ENCODE measurements around the gene PLCH1. TPM values are rescaled to one million over a fixed set of nuclear protein-coding genes. Genes with fewer than 3 reads are reported as not detected.
A peak's percentile ranks its signal among the peaks of the same experiment; 100 is the strongest.

The PLCH1 gene
- total and polyA plus RNA-seq, 2 donors (not counting 1 experiment from before 2014, with no cell fraction given): under 0.01 to 0.03 TPM

GRCh38 chr3:155682426-155683343 lies 62.2 kb downstream of the PLCH1 start:
- H3K27me3 ChIP-seq (ENCODE audit: control insufficient read depth, insufficient read depth, low read length): no peaks in the 10 kb centered on the region
- TF ChIP-seq EZH2 (IDR thresholded peaks at IDR 0.05; ENCODE audit: low read length, missing control alignments): no peak
- TF ChIP-seq, protein P1, sequence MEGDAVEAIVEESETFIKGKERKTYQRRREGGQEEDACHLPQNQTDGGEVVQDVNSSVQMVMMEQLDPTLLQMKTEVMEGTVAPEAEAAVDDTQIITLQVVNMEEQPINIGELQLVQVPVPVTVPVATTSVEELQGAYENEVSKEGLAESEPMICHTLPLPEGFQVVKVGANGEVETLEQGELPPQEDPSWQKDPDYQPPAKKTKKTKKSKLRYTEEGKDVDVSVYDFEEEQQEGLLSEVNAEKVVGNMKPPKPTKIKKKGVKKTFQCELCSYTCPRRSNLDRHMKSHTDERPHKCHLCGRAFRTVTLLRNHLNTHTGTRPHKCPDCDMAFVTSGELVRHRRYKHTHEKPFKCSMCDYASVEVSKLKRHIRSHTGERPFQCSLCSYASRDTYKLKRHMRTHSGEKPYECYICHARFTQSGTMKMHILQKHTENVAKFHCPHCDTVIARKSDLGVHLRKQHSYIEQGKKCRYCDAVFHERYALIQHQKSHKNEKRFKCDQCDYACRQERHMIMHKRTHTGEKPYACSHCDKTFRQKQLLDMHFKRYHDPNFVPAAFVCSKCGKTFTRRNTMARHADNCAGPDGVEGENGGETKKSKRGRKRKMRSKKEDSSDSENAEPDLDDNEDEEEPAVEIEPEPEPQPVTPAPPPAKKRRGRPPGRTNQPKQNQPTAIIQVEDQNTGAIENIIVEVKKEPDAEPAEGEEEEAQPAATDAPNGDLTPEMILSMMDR (conservative IDR thresholded peaks at IDR 0.05 in 1 of 2, IDR thresholded peaks at IDR 0.05 in 1 of 2; ENCODE audit: low read depth in 1 of 2, low read length in 2 of 2): no peak
- H3K36me3 ChIP-seq (ENCODE audit: control insufficient read depth, insufficient read depth, low read length): no peaks in the 10 kb centered on the region
- no peaks in the 10 kb centered on the region for H4K20me1 ChIP-seq (ENCODE audit: control insufficient read depth, extremely low read depth, insufficient read depth, low read length)
- H3K9me3 ChIP-seq (ENCODE audit: control insufficient read depth, insufficient read depth, low read depth, low read length): no peaks in the 10 kb centered on the region
- H3K4me1 ChIP-seq (ENCODE audit: control insufficient read depth, extremely low read depth, insufficient read depth, low read length): no peaks in the 10 kb centered on the region
- no peak overlapping the region for H3K4me2 ChIP-seq (ENCODE audit: extremely low read depth, insufficient read depth, low read length)
- H2AFZ ChIP-seq (ENCODE audit: low read length): no peak overlapping the region
- no peaks in the 10 kb centered on the region for H3K79me2 ChIP-seq (ENCODE audit: control insufficient read depth, insufficient read depth, low read length)
- H3K27ac ChIP-seq (ENCODE audit: insufficient read depth, low read length): no peak overlapping the region
- no peak overlapping the region for H3K4me3 ChIP-seq (replicated peaks in 1 of 4; ENCODE audit: control extremely low read depth in 1 of 4, insufficient read depth in 1 of 4, low read depth in 3 of 4, low read length in 4 of 4)
- no peak for DNase-seq (ENCODE audit: low read depth in 2 of 2)
- no peak overlapping the region for H3K9ac ChIP-seq (ENCODE audit: insufficient read depth, low read length)

DNA sequence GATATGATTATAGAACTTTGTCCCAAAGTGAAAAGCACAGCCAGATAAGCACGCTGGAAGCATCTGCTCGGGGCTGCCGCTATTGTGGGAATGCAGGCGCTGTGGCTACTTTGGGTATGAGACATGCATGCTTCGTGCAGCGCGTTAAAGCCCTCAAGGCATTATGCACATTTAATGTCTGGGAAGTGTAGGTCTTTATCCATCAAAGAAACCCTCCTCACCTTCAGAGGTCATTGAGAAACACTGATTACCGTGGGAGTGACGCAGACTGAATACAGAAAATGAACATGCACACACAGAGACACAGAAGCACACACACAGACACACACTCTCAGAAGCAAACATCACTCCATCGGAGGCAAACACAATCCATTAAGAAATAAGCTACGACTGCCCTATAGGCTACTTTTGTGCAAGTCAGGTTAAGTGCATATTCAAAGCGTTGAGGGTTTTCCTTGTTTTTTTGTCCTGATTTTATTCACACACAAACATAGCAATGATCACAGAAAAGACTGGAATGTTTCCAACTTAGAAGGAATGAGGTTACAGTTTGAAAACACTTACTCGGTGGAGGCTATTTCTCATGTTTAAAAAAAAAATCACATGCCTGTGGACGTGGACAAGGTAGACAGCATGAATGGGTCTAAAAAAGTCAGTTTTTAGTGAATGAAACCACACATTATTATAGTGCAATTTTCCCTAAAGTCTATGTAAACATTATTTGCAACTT lies 68.5 kb downstream of the PLCH1 start:
- no peaks in the 10 kb centered on the region for H3K9me3 ChIP-seq (ENCODE audit: control insufficient read depth, insufficient read depth, low read depth, low read length)

DNA sequence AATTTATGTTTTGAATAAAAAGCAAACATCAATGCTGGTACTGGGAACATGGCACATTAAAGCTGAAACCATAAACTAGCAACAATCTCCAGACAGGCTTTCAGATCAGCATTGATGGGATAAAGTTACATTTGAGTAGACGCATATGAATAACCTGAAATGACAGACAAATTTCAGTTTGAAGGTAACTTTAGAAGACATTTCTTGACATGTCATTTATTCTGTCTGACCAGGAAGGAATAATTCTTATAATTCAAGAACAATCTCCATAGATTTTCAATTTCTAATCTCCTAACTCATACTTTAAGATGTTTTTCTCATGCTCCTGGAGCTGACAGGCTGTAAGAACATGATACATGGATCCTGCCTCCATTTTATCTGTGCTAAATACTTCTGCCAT lies 69.8 kb downstream of the PLCH1 start:
- no peak for DNase-seq (ENCODE audit: low read depth in 2 of 2)
- H3K9ac ChIP-seq (ENCODE audit: insufficient read depth, low read length): no peak overlapping the region
- H4K20me1 ChIP-seq (ENCODE audit: control insufficient read depth, extremely low read depth, insufficient read depth, low read length): no peaks in the 10 kb centered on the region
- no peak overlapping the region for H3K4me3 ChIP-seq (replicated peaks in 1 of 4; ENCODE audit: control extremely low read depth in 1 of 4, insufficient read depth in 1 of 4, low read depth in 3 of 4, low read length in 4 of 4)
- no peak overlapping the region for H3K27ac ChIP-seq (ENCODE audit: insufficient read depth, low read length)
- H2AFZ ChIP-seq (ENCODE audit: low read length): no peak overlapping the region
- no peaks in the 10 kb centered on the region for H3K4me1 ChIP-seq (ENCODE audit: control insufficient read depth, extremely low read depth, insufficient read depth, low read length)
- H3K9me3 ChIP-seq (ENCODE audit: control insufficient read depth, insufficient read depth, low read depth, low read length): no peaks in the 10 kb centered on the region
- H3K27me3 ChIP-seq (ENCODE audit: control insufficient read depth, insufficient read depth, low read length): no peaks in the 10 kb centered on the region
- H3K79me2 ChIP-seq (ENCODE audit: control insufficient read depth, insufficient read depth, low read length): no peaks in the 10 kb centered on the region
- TF ChIP-seq EZH2 (IDR thresholded peaks at IDR 0.05; ENCODE audit: low read length, missing control alignments): no peak
- TF ChIP-seq, protein P1 (conservative IDR thresholded peaks at IDR 0.05 in 1 of 2, IDR thresholded peaks at IDR 0.05 in 1 of 2; ENCODE audit: low read depth in 1 of 2, low read length in 2 of 2): no peak
- no peak overlapping the region for H3K4me2 ChIP-seq (ENCODE audit: extremely low read depth, insufficient read depth, low read length)
- no peaks in the 10 kb centered on the region for H3K36me3 ChIP-seq (ENCODE audit: control insufficient read depth, insufficient read depth, low read length)

More for the DNA sequence above, 68.5 kb downstream of the PLCH1 start:
- H3K79me2 ChIP-seq (ENCODE audit: control insufficient read depth, insufficient read depth, low read length): no peaks in the 10 kb centered on the region
- H3K9ac ChIP-seq (ENCODE audit: insufficient read depth, low read length): no peak overlapping the region
- H3K36me3 ChIP-seq (ENCODE audit: control insufficient read depth, insufficient read depth, low read length): no peaks in the 10 kb centered on the region
- DNase-seq (ENCODE audit: low read depth in 2 of 2): peak; percentile 32 to 68
- H3K4me2 ChIP-seq (ENCODE audit: extremely low read depth, insufficient read depth, low read length): peak overlapping the region; percentile 72
- H3K4me3 ChIP-seq (replicated peaks in 1 of 4; ENCODE audit: control extremely low read depth in 1 of 4, insufficient read depth in 1 of 4, low read depth in 3 of 4, low read length in 4 of 4): peak overlapping the region; percentile 18 to 37 (median 32)
- H4K20me1 ChIP-seq (ENCODE audit: control insufficient read depth, extremely low read depth, insufficient read depth, low read length): no peaks in the 10 kb centered on the region
- no peak overlapping the region for H3K27ac ChIP-seq (ENCODE audit: insufficient read depth, low read length)
- peak overlapping the region; percentile 70 for H2AFZ ChIP-seq (ENCODE audit: low read length)
- no peak for TF ChIP-seq EZH2 (IDR thresholded peaks at IDR 0.05; ENCODE audit: low read length, missing control alignments)
- H3K4me1 ChIP-seq (ENCODE audit: control insufficient read depth, extremely low read depth, insufficient read depth, low read length): no peaks in the 10 kb centered on the region
- H3K27me3 ChIP-seq (ENCODE audit: control insufficient read depth, insufficient read depth, low read length): no peaks in the 10 kb centered on the region
